GM23248 (cell line): Measurements from ENCODE around the gene ELMO3. TPM values are rescaled to one million over a fixed set of nuclear protein-coding genes. Genes with fewer than 3 reads are reported as not detected.

ENCODE experiments used
- DNase-seq: peaks from one replicate; pipeline ENCODE4 v3.0.0-alpha.2; 2015
- H2AFZ ChIP-seq: fragments of 200-600 bp; sonication (generic); 2 replicates; pipeline ENCODE4 v1.6.1; 2016; ENCODE audit warnings: antibody characterized with exemption
- H3F3A ChIP-seq: fragments of 200-600 bp; sonication (generic); 2 replicates; pipeline ENCODE4 v1.6.1; 2016; ENCODE audit warnings: mild to moderate bottlenecking, antibody characterized with exemption, mixed run types; ENCODE audit not compliant: insufficient read depth
- H3K27ac ChIP-seq: fragments of 200-600 bp; sonication (generic); 2 replicates; pipeline ENCODE4 v1.5.1; 2016; ENCODE audit warnings: mild to moderate bottlenecking
- H3K27me3 ChIP-seq: fragments of 200-600 bp; sonication (generic); replicated peaks from 2 replicates; pipeline ENCODE4 v1.6.1; 2016; ENCODE audit warnings: mild to moderate bottlenecking; ENCODE audit not compliant: insufficient read depth
- H3K36me3 ChIP-seq: fragments of 200-600 bp; sonication (generic); 2 replicates; pipeline ENCODE4 v1.6.1; 2016; ENCODE audit warnings: low read depth, mild to moderate bottlenecking
- H3K4me1 ChIP-seq: fragments of 200-600 bp; sonication (generic); 2 replicates; pipeline ENCODE4 v1.6.1; 2016; ENCODE audit warnings: mild to moderate bottlenecking; ENCODE audit not compliant: insufficient read depth
- H3K4me2 ChIP-seq: fragments of 200-600 bp; sonication (generic); one replicate; pipeline ENCODE4 v1.6.1; 2016; ENCODE audit warnings: mild to moderate bottlenecking; ENCODE audit not compliant: unreplicated experiment
- H3K4me3 ChIP-seq: fragments of 200-600 bp; sonication (generic); 2 replicates; pipeline ENCODE4 v1.5.1; 2016; ENCODE audit warnings: mild to moderate bottlenecking
- H3K79me2 ChIP-seq: fragments of 200-600 bp; sonication (generic); 2 replicates; pipeline ENCODE4 v1.6.1; 2016; ENCODE audit warnings: mild to moderate bottlenecking; ENCODE audit not compliant: insufficient read depth
- H3K9ac ChIP-seq: fragments of 200-600 bp; sonication (generic); 2 replicates; pipeline ENCODE4 v1.6.1; 2016; ENCODE audit warnings: mild to moderate bottlenecking
- H3K9me2 ChIP-seq: fragments of 200-600 bp; sonication (generic); 2 replicates; pipeline ENCODE4 v1.6.1; 2016; ENCODE audit warnings: mixed run types, mild to moderate bottlenecking, moderate library complexity; ENCODE audit not compliant: insufficient read depth
- H3K9me3 ChIP-seq: fragments of 200-600 bp; sonication (generic); one replicate; pipeline ENCODE4 v1.6.1; 2017; ENCODE audit warnings: low read depth
- H4K20me1 ChIP-seq: fragments of 200-600 bp; sonication (generic); 2 replicates; pipeline ENCODE4 v1.6.0; 2016; ENCODE audit not compliant: insufficient read depth
- EZH2 ChIP-seq: fragments of 200-600 bp; sonication (generic); IDR thresholded peaks from 2 replicates; pipeline ENCODE4 v1.6.1; 2018; ENCODE audit warnings: antibody characterized with exemption, mild to moderate bottlenecking; ENCODE audit not compliant: insufficient read depth, poor library complexity, severe bottlenecking
- EZH2phosphoT487 ChIP-seq: fragments of 200-600 bp; sonication (generic); IDR thresholded peaks from 2 replicates; pipeline ENCODE4 v1.6.1; 2018; ENCODE audit warnings: antibody characterized with exemption, moderate library complexity, mild to moderate bottlenecking, low read depth; ENCODE audit not compliant: insufficient read depth
- WGBS, 2 experiments: methylation state at CpG; one replicate each; pipeline ENCODE4 v1.1.6; 2015 to 2017; ENCODE audit warnings: low lambda C conversion rate in 2 of 2, low coverage in 1 of 2; ENCODE audit errors: missing lambda C conversion rate in 2 of 2; 5-methylcytosine and 5-hydroxymethylcytosine counted together
- in situ Hi-C: fragments of 300-500 bp; cut with MboI; formaldehyde crosslinking; loops from 2 replicates; pipeline ENCODE4 v1.15.0; 2020
- polyA plus RNA-seq: library from polyadenylated mRNA; unstranded; fragments of >200 nt; fragmentation: Nextera tagmentation; extraction: Ambion mirVana; gene quantifications from 2 replicates; pipeline ENCODE4 v1.2.1, GENCODE V29; 2016
- total RNA-seq: library from RNA; depleted of rRNA; stranded (reverse); fragments of >200 nt; shearing (Covaris generic); gene quantifications from 2 replicates; pipeline ENCODE4 v1.2.3, GENCODE V29; 2014

The ELMO3 gene
- total and polyA plus RNA-seq, 2 experiments from 2014 or later: 1.5 TPM; not detected in 1

DNA sequence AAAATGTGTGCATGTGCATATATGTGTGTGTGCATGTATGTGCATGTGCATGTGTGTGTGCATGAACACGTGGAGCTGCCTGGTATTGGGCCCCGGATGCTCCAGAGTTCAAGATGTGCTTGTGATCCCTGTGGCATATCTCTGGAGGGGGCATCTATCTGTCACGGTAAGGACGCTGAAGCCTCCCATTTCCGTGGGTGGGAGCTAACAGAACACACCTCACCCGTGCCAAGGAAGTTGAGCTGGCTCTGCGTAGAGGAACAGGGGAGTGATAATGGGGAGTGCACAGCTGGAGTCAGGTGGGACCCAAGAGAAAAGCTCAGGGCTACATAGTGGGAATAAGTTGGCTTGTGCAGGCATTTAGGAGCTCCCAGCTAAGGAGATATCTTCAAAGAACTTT, 12.7 kb downstream of the ELMO3 start:
- Histone ChIP-seq H4K20me1 (no peaks in the 10 kb centered on the region), H3K79me2 (no peaks in the 10 kb centered on the region), H2AFZ (no peak overlapping the region), H3K9me2 (no peaks in the 10 kb centered on the region), H3K4me2 (no peak overlapping the region), H3K9me3 (no peaks in the 10 kb centered on the region), H3F3A (no peaks in the 10 kb centered on the region), H3K9ac (no peak overlapping the region), H3K27me3 (no peaks in the 10 kb centered on the region), H3K4me1 (peaks cover 11% of the 10 kb centered on the region), H3K27ac (no peak overlapping the region), H3K36me3 (no peaks in the 10 kb centered on the region), H3K4me3 (no peak overlapping the region)
- in situ Hi-C loops: no loop called here
- no peak for DNase-seq
- TF ChIP-seq EZH2: no peak
- no peak for TF ChIP-seq EZH2phosphoT487
- WGBS, 2 experiments: 74 to 83% methylated on average over 7 of the region's 7 CpGs

DNA sequence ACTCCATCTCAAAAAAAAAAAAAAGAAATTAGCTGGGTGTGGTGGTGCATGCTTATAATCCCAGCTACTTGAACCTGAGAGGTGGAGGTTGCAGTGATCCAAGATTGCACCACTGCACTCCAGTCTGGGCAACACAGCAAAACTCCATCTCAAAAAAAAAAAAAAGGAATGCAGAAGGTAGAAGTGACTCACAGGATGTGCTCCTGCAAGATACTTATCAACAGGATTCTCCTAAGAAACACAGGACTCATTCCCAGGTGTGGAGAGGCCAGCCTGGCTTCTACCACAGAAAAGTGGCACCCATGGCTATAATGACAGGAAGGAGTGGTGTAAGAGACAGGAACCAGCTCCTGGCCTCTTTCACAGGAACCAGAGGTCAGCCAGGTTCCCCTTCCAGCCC, 13.8 kb downstream of the ELMO3 start:
- no peak for DNase-seq

DNA sequence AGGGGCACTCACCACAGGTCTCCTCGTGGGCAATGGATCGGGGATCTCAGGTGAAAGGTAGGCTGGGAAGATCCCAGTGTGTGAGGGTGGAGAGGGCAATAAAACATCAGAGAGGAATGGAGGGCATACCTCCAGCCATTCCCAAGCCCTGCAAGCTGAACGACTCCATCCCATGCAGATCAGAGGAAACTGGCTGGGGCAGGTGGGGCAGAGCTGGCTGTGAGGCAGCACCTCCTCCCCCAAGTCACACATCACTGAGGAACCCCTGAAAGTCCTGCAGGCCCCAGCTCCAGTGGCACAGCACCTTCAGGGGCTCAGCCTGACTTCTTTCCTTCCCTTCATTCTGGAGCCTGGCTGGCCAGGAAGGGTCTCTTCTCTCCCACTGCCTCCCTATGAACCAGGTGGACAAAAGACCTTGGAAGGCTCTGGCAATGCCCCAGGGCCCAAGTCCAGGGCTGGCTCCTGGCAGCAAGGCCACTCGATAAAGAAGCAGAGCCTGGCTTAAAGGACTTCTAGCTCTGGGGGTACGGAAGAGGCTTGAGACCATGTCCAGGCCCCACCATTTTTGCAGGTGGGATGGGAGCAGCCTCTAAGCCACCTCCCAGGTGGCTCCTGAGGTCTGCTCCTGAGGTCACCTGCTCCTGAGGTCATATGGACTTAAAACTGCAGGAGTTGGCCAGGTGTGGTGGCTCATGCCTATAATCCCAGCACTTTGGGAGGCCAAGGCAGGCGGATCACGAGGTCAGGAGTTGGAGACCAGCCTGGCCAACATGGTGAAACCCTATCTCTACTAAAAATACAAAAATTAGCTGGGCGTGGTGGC, 14.5 kb downstream of the ELMO3 start:
- 82 to 83% methylated on average over 8 of the region's 8 CpGs for WGBS, 2 experiments
- no peak for TF ChIP-seq EZH2phosphoT487
- TF ChIP-seq EZH2: no peak
- no peak overlapping the region for H3K4me2 ChIP-seq

More for the DNA sequence above, 13.8 kb downstream of the ELMO3 start:
- Histone ChIP-seq H3K4me3 (no peak overlapping the region), H3K79me2 (no peaks in the 10 kb centered on the region), H3K9ac (no peak overlapping the region), H3K9me2 (no peaks in the 10 kb centered on the region), H2AFZ (no peak overlapping the region), H3K27ac (no peak overlapping the region), H3K9me3 (no peaks in the 10 kb centered on the region), H3K27me3 (no peaks in the 10 kb centered on the region), H3K4me1 (peaks cover 5% of the 10 kb centered on the region), H3K36me3 (no peaks in the 10 kb centered on the region), H3K4me2 (no peak overlapping the region), H4K20me1 (no peaks in the 10 kb centered on the region), H3F3A (no peaks in the 10 kb centered on the region)
- TF ChIP-seq EZH2phosphoT487: no peak
- TF ChIP-seq EZH2: no peak
- in situ Hi-C loops: no loop called here

DNA sequence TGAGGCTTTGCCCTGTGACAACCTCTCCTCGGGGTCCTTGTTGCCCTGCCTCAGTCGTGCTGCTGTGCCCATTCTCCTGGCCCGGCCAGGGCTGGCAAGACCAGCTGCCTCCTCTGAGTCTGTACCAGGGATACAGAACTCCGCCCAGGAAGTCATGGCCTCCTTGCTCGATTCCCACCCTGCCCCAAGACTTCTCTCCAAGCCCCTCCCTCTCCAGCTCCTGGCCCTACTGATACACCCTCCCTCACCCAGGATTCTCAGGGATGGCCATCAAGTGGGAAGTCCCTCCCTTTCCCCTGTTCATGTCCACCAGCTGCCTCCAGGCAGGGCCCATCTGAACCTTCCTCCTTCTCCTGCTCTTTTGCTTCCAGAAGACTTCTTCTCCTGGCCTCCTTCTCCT, 16.8 kb downstream of the ELMO3 start:
- no peak overlapping the region for H3K4me2 ChIP-seq
- no peak overlapping the region for H3K27ac ChIP-seq
- H4K20me1 ChIP-seq: no peaks in the 10 kb centered on the region
- TF ChIP-seq EZH2 (no peak), EZH2phosphoT487 (no peak)
- no peaks in the 10 kb centered on the region for H3K27me3 ChIP-seq
- no peaks in the 10 kb centered on the region for H3K36me3 ChIP-seq
- no peak for DNase-seq
- H3K4me1 ChIP-seq: no peaks in the 10 kb centered on the region
- no peak overlapping the region for H3K4me3 ChIP-seq
- no peaks in the 10 kb centered on the region for H3F3A ChIP-seq
- no peaks in the 10 kb centered on the region for H3K9me2 ChIP-seq
- no peak overlapping the region for H2AFZ ChIP-seq
- no peaks in the 10 kb centered on the region for H3K9me3 ChIP-seq
- no peaks in the 10 kb centered on the region for H3K79me2 ChIP-seq
- in situ Hi-C loops: no loop called here
- H3K9ac ChIP-seq: no peak overlapping the region
- 69 to 71% methylated on average over 4 to 5 of the region's 5 CpGs for WGBS, 2 experiments

More for the DNA sequence above, 14.5 kb downstream of the ELMO3 start:
- no peaks in the 10 kb centered on the region for H3K79me2 ChIP-seq
- no peak overlapping the region for H3K4me3 ChIP-seq
- H3K4me1 ChIP-seq: no peaks in the 10 kb centered on the region
- no peak for DNase-seq
- no peak overlapping the region for H2AFZ ChIP-seq
- no peak overlapping the region for H3K9ac ChIP-seq
- H3K27me3 ChIP-seq: no peaks in the 10 kb centered on the region
- in situ Hi-C loops: no loop called here
- no peaks in the 10 kb centered on the region for H3K36me3 ChIP-seq
- no peaks in the 10 kb centered on the region for H3K9me3 ChIP-seq
- H3K9me2 ChIP-seq: no peaks in the 10 kb centered on the region
- no peak overlapping the region for H3K27ac ChIP-seq
- H4K20me1 ChIP-seq: no peaks in the 10 kb centered on the region
- no peaks in the 10 kb centered on the region for H3F3A ChIP-seq
